Measurements from ENCODE around the gene ATXN7L2.

Gene ATXN7L2

DNA sequence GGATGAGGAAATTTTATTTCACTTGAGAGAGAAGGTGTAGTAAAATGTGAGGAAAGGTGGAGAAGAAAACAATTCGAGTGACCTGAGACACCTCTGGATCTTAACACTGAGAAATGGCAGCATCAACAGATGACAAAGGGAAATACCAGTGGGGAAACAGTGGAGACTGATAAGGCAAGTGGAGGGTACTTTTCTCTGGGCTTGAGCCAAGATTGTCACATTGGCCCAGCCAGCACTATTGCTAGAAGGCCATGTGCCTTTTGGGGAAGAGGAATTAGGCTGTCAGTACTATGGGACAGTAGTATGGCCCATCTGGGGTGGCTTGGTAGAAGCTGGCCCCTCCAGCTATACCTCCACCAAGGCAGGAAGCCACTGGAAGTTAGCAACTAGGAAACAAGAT lies 9.0 kb upstream of the ATXN7L2 start:
- TF ChIP-seq CREB1 (IDR thresholded peaks at IDR 0.05; ENCODE audit: low read depth) (no peak), NFIC (IDR thresholded peaks at IDR 0.05) (no peak), FOXM1 (IDR thresholded peaks at IDR 0.05; ENCODE audit: borderline replicate concordance, low read depth) (no peak), TCF12 (IDR thresholded peaks at IDR 0.05; ENCODE audit: low read depth) (no peak), ZBTB7A (IDR thresholded peaks at IDR 0.05; ENCODE audit: low read depth) (no peak), EGR1 (IDR thresholded peaks at IDR 0.05) (no peak), CEBPB (IDR thresholded peaks at IDR 0.05) (no peak), TAF1 (IDR thresholded peaks at IDR 0.05; ENCODE audit: low read depth) (no peak), RAD21 (IDR thresholded peaks at IDR 0.05; ENCODE audit: low read depth) (no peak), EP300 (IDR thresholded peaks at IDR 0.05; ENCODE audit: borderline replicate concordance) (no peak), TEAD4 (IDR thresholded peaks at IDR 0.05) (no peak)
- TF ChIP-seq, protein P1, sequence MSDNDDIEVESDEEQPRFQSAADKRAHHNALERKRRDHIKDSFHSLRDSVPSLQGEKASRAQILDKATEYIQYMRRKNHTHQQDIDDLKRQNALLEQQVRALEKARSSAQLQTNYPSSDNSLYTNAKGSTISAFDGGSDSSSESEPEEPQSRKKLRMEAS (IDR thresholded peaks at IDR 0.05), result no peak
- TF ChIP-seq, protein P2, sequence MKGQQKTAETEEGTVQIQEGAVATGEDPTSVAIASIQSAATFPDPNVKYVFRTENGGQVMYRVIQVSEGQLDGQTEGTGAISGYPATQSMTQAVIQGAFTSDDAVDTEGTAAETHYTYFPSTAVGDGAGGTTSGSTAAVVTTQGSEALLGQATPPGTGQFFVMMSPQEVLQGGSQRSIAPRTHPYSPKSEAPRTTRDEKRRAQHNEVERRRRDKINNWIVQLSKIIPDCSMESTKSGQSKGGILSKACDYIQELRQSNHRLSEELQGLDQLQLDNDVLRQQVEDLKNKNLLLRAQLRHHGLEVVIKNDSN (IDR thresholded peaks at IDR 0.05), result no peak

DNA sequence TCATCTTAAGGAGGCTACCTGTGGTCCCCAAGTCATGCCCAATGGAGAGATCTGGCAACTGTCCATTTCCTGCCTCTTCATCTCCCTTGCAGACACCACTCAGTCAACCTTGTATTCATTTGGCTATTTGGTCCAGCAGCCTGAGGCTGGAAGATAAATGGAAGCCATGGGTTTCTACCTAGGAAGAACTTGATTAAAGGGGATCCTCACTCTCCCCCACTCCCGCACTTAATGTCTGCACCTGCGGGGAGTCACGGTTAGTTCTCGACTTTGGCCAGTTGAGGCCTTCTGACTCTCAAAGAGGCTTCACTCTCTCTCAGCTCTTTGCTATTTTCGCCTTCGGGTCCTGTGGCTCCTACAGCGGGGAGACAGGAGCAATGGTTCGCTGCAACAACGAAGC lies 8.4 kb upstream of the ATXN7L2 start:
- TF ChIP-seq CEBPB (IDR thresholded peaks at IDR 0.05), result no peak
- TF ChIP-seq TEAD4 (IDR thresholded peaks at IDR 0.05), result no peak

DNA sequence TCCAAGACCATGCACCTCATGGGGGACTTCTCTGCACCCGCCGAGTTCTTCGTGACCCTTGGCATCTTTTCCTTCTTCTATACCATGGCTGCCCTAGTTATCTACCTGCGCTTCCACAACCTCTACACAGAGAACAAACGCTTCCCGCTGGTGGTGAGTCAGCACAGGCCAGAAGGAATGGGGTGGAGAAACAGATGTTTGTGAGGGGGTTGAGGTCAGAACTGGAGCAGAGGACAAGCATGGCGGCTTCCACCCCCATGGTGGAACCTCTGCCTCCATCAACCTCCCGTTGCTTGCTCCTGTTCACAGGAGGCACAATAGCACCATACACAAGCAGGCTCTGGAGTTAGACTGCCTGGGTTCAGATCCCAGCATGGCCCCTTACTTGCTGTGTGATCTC lies 6.9 kb upstream of the ATXN7L2 start:
- TF ChIP-seq NFIC (IDR thresholded peaks at IDR 0.05), result no peak

DNA sequence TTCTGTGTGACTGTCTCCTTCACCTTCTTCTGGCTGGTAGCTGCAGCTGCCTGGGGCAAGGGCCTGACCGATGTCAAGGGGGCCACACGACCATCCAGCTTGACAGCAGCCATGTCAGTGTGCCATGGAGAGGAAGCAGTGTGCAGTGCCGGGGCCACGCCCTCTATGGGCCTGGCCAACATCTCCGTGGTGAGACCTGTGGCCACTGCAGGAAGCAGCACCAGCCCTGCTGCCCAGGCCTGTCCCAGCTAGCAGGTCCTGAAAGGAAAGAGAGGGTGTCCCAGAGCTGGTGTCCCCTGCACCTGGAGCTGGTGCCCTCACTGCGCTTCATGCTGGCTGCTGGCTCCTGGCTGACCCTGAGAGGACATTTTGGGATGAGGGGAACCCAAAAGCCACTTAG lies 5.9 kb upstream of the ATXN7L2 start:
- TF ChIP-seq, protein P3, sequence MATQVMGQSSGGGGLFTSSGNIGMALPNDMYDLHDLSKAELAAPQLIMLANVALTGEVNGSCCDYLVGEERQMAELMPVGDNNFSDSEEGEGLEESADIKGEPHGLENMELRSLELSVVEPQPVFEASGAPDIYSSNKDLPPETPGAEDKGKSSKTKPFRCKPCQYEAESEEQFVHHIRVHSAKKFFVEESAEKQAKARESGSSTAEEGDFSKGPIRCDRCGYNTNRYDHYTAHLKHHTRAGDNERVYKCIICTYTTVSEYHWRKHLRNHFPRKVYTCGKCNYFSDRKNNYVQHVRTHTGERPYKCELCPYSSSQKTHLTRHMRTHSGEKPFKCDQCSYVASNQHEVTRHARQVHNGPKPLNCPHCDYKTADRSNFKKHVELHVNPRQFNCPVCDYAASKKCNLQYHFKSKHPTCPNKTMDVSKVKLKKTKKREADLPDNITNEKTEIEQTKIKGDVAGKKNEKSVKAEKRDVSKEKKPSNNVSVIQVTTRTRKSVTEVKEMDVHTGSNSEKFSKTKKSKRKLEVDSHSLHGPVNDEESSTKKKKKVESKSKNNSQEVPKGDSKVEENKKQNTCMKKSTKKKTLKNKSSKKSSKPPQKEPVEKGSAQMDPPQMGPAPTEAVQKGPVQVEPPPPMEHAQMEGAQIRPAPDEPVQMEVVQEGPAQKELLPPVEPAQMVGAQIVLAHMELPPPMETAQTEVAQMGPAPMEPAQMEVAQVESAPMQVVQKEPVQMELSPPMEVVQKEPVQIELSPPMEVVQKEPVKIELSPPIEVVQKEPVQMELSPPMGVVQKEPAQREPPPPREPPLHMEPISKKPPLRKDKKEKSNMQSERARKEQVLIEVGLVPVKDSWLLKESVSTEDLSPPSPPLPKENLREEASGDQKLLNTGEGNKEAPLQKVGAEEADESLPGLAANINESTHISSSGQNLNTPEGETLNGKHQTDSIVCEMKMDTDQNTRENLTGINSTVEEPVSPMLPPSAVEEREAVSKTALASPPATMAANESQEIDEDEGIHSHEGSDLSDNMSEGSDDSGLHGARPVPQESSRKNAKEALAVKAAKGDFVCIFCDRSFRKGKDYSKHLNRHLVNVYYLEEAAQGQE (IDR thresholded peaks at IDR 0.05; ENCODE audit: low read depth), result peak; percentile 34; the same call in 1 of the 2 replicates
- TF ChIP-seq CEBPB (IDR thresholded peaks at IDR 0.05), result no peak

DNA sequence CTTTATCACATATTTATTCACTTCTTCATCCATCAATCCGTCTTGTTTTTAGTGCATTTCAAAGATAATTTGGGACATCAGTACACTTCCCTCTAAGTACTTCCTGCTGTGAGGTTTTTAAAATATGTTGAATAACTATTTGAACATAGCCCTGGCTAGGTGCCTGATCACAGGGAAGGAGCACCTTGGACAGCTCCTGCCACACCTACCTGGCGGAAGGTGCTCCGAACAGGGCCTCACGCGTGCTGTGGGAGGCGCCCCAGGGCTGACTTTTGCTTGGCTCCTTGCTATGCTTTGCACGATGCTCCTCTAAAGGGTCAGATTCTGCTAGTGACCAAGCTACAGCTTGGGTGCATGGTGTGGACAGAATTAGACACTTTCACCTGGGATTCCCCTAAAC lies 4.9 kb upstream of the ATXN7L2 start:
- TF ChIP-seq EGR1 (IDR thresholded peaks at IDR 0.05) (no peak), FOXM1 (IDR thresholded peaks at IDR 0.05; ENCODE audit: borderline replicate concordance, low read depth) (no peak), CEBPB (IDR thresholded peaks at IDR 0.05) (no peak), NFIC (IDR thresholded peaks at IDR 0.05) (peak; percentile 73), YY1 (IDR thresholded peaks at IDR 0.05; ENCODE audit: low read depth) (no peak), EP300 (IDR thresholded peaks at IDR 0.05; ENCODE audit: borderline replicate concordance) (no peak), TAF1 (IDR thresholded peaks at IDR 0.05; ENCODE audit: low read depth) (no peak), TEAD4 (IDR thresholded peaks at IDR 0.05) (peak; percentile 34; the same call in 1 of the 2 replicates), TCF12 (IDR thresholded peaks at IDR 0.05; ENCODE audit: low read depth) (0 out of 2 replicates have a peak, but pooled peaks have one; percentile 21), RAD21 (IDR thresholded peaks at IDR 0.05; ENCODE audit: low read depth) (peak; percentile 27; the same call in 1 of the 2 replicates), CREB1 (IDR thresholded peaks at IDR 0.05; ENCODE audit: low read depth) (no peak), ZBTB7A (IDR thresholded peaks at IDR 0.05; ENCODE audit: low read depth) (no peak)
- TF ChIP-seq, protein P3 (IDR thresholded peaks at IDR 0.05; ENCODE audit: low read depth), result peak; percentile 96
- TF ChIP-seq, protein P1 (IDR thresholded peaks at IDR 0.05), result peak; percentile 83
- TF ChIP-seq, protein P2 (IDR thresholded peaks at IDR 0.05), result no peak

DNA sequence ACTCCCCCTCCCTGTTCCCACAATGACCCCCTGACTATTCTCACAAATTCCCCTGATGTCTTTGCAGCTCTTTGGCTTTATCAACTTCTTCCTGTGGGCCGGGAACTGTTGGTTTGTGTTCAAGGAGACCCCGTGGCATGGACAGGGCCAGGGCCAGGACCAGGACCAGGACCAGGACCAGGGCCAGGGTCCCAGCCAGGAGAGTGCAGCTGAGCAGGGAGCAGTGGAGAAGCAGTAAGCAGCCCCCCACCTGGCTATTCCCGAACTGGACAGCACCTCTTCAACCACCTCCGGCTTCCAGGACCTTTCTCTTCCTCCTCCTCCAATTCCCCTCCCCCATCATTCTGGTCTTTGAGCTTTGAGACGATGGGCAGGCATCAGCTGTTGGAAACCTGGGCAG lies 4.4 kb upstream of the ATXN7L2 start:
- TF ChIP-seq TEAD4 (IDR thresholded peaks at IDR 0.05) (no peak), YY1 (IDR thresholded peaks at IDR 0.05; ENCODE audit: low read depth) (no peak), EP300 (IDR thresholded peaks at IDR 0.05; ENCODE audit: borderline replicate concordance) (no peak), TAF1 (IDR thresholded peaks at IDR 0.05; ENCODE audit: low read depth) (no peak), EGR1 (IDR thresholded peaks at IDR 0.05) (no peak), NFIC (IDR thresholded peaks at IDR 0.05) (no peak), RAD21 (IDR thresholded peaks at IDR 0.05; ENCODE audit: low read depth) (no peak), TCF12 (IDR thresholded peaks at IDR 0.05; ENCODE audit: low read depth) (no peak), CREB1 (IDR thresholded peaks at IDR 0.05; ENCODE audit: low read depth) (no peak), CEBPB (IDR thresholded peaks at IDR 0.05) (no peak), ZBTB7A (IDR thresholded peaks at IDR 0.05; ENCODE audit: low read depth) (no peak), FOXM1 (IDR thresholded peaks at IDR 0.05; ENCODE audit: borderline replicate concordance, low read depth) (no peak)
- TF ChIP-seq, protein P3 (IDR thresholded peaks at IDR 0.05; ENCODE audit: low read depth), result no peak
- TF ChIP-seq, protein P2 (IDR thresholded peaks at IDR 0.05), result no peak
- TF ChIP-seq, protein P1 (IDR thresholded peaks at IDR 0.05), result no peak

Measured in Ishikawa (cell line).